ENCODE results near the gene LRRC3C.

LRRC3C gene

GRCh38 chr17:39979016-39979670 is 51.6 kb downstream of the LRRC3C start:
- Histone ChIP-seq H3K14ac (ENCODE audit: low read length) (no peak overlapping the region), H3K79me1 (ENCODE audit: low read depth, low read length) (peaks cover 5% of the 10 kb centered on the region), H3K18ac (ENCODE audit: low read length) (no peak overlapping the region), H3K36me3 (replicated peaks in 1 of 2; ENCODE audit: control insufficient read depth in 2 of 2, insufficient read depth in 2 of 2, low read length in 2 of 2) (peaks cover under 1 to 9% of the 10 kb centered on the region in 2 donors), H2AK5ac (ENCODE audit: low read depth, low read length) (no peak overlapping the region), H2BK5ac (ENCODE audit: low read length) (no peak overlapping the region), H2BK12ac (ENCODE audit: low read length) (no peak overlapping the region), H3K9ac (ENCODE audit: low read depth, low read length, poor library complexity) (no peak overlapping the region), H3K4me2 (ENCODE audit: insufficient read depth, low read length, poor library complexity, severe bottlenecking) (no peak overlapping the region), H2AFZ (ENCODE audit: low read length) (peak overlapping the region; percentile 94), H3K9me3 (replicated peaks in 1 of 2; ENCODE audit: control insufficient read depth in 2 of 2, insufficient read depth in 1 of 2, low read depth in 1 of 2, low read length in 2 of 2) (no peaks in the 10 kb centered on the region), H3K27me3 (ENCODE audit: control insufficient read depth in 3 of 3, insufficient read depth in 3 of 3, low read depth in 1 of 3, low read length in 3 of 3) (peaks cover 0 to 46% (median 0%) of the 10 kb centered on the region in 3 experiments), H2BK120ac (ENCODE audit: low read depth, low read length) (no peak overlapping the region), H4K91ac (ENCODE audit: low read depth, low read length, poor library complexity) (no peak overlapping the region), H3K23ac (ENCODE audit: low read depth, low read length, poor library complexity) (no peak overlapping the region), H4K8ac (ENCODE audit: low read depth, low read length) (no peak overlapping the region), H3K27ac (replicated peaks; ENCODE audit: low read length) (no peak overlapping the region), H3K4ac (ENCODE audit: low read length) (no peak overlapping the region), H3K4me3 (ENCODE audit: low read length in 2 of 2) (peak overlapping the region in 1 of 2 donors; percentile 94), H3K4me1 (ENCODE audit: control insufficient read depth in 2 of 2, insufficient read depth in 1 of 2, low read depth in 1 of 2, low read length in 2 of 2) (peaks cover 6 to 11% of the 10 kb centered on the region in 2 donors), H2BK15ac (ENCODE audit: low read length) (no peak overlapping the region)
- DNase-seq (ENCODE audit: low spot score), result no peak
- no CpG with 5 or more reads among the region's 5 CpGs for WGBS, 2 donors (ENCODE audit: extremely low coverage in 2 of 2, insufficient read length in 2 of 2, insufficient replicate concordance in 1 of 2)

- Histone ChIP-seq H3K4me3 (ENCODE audit: low read length in 2 of 2) (peak overlapping the region; percentile 75 to 94), H4K8ac (ENCODE audit: low read depth, low read length) (no peak overlapping the region), H3K36me3 (replicated peaks in 1 of 2; ENCODE audit: control insufficient read depth in 2 of 2, insufficient read depth in 2 of 2, low read length in 2 of 2) (peaks cover 8 to 16% of the 10 kb centered on the region in 2 donors), H4K91ac (ENCODE audit: low read depth, low read length, poor library complexity) (no peak overlapping the region), H2BK15ac (ENCODE audit: low read length) (no peak overlapping the region), H3K79me1 (ENCODE audit: low read depth, low read length) (peaks cover 5% of the 10 kb centered on the region), H3K18ac (ENCODE audit: low read length) (peak overlapping the region; percentile 54), H3K4me2 (ENCODE audit: insufficient read depth, low read length, poor library complexity, severe bottlenecking) (peak overlapping the region; percentile 89), H3K9me3 (replicated peaks in 1 of 2; ENCODE audit: control insufficient read depth in 2 of 2, insufficient read depth in 1 of 2, low read depth in 1 of 2, low read length in 2 of 2) (no peaks in the 10 kb centered on the region), H2BK5ac (ENCODE audit: low read length) (no peak overlapping the region), H3K4ac (ENCODE audit: low read length) (no peak overlapping the region), H3K27ac (replicated peaks; ENCODE audit: low read length) (no peak overlapping the region), H2BK12ac (ENCODE audit: low read length) (no peak overlapping the region), H2BK120ac (ENCODE audit: low read depth, low read length) (no peak overlapping the region), H3K27me3 (ENCODE audit: control insufficient read depth in 3 of 3, insufficient read depth in 3 of 3, low read depth in 1 of 3, low read length in 3 of 3) (peaks cover 0 to 38% (median 0%) of the 10 kb centered on the region in 3 experiments), H3K4me1 (ENCODE audit: control insufficient read depth in 2 of 2, insufficient read depth in 1 of 2, low read depth in 1 of 2, low read length in 2 of 2) (peaks cover 6 to 11% of the 10 kb centered on the region in 2 donors), H2AK5ac (ENCODE audit: low read depth, low read length) (no peak overlapping the region), H3K14ac (ENCODE audit: low read length) (no peak overlapping the region), H3K23ac (ENCODE audit: low read depth, low read length, poor library complexity) (no peak overlapping the region), H3K9ac (ENCODE audit: low read depth, low read length, poor library complexity) (peak overlapping the region; percentile 56), H2AFZ (ENCODE audit: low read length) (peak overlapping the region; percentile 94)
- no peak for DNase-seq (ENCODE audit: low spot score)
- WGBS, 2 donors (ENCODE audit: extremely low coverage in 2 of 2, insufficient read length in 2 of 2, insufficient replicate concordance in 1 of 2), result no CpG with 5 or more reads among the region's 10 CpGs
Measured at GRCh38 chr17:39979893-39980350, 52.4 kb downstream of the LRRC3C start.

GRCh38 chr17:39980351-39981206 is 53.0 kb downstream of the LRRC3C start, which contains the start of gene PSMD3:
Gene PSMD3, plus strand, starts transcription at chr17:39980807. Its CDS starts 164 bp downstream, at chr17:39980971.
- H3K9me3 ChIP-seq (replicated peaks in 1 of 2; ENCODE audit: control insufficient read depth in 2 of 2, insufficient read depth in 1 of 2, low read depth in 1 of 2, low read length in 2 of 2), result no peaks in the 10 kb centered on the region
- peak within 1 kb of the TSS; percentile 89 for H2BK5ac ChIP-seq (ENCODE audit: low read length)
- H2AFZ ChIP-seq (ENCODE audit: low read length), result peak within 1 kb of the TSS; percentile 94
- H3K4me2 ChIP-seq (ENCODE audit: insufficient read depth, low read length, poor library complexity, severe bottlenecking), result peak within 1 kb of the TSS; percentile 89
- H2BK120ac ChIP-seq (ENCODE audit: low read depth, low read length), result peak within 1 kb of the TSS; percentile 89
- peaks cover 5% of the 10 kb centered on the region for H3K79me1 ChIP-seq (ENCODE audit: low read depth, low read length)
- H3K27ac ChIP-seq (replicated peaks; ENCODE audit: low read length), result peak within 1 kb of the TSS; percentile 55
- no CpG with 5 or more reads among the region's 84 CpGs for WGBS, 2 donors (ENCODE audit: extremely low coverage in 2 of 2, insufficient read length in 2 of 2, insufficient replicate concordance in 1 of 2)
- H3K23ac ChIP-seq (ENCODE audit: low read depth, low read length, poor library complexity), result peak within 1 kb of the TSS; percentile 90
- H3K14ac ChIP-seq (ENCODE audit: low read length), result peak within 1 kb of the TSS; percentile 99
- peak within 1 kb of the TSS; percentile 92 for H2AK5ac ChIP-seq (ENCODE audit: low read depth, low read length)
- peak within 1 kb of the TSS; percentile 59 for H3K4ac ChIP-seq (ENCODE audit: low read length)
- H2BK15ac ChIP-seq (ENCODE audit: low read length), result peak within 1 kb of the TSS; percentile 70
- peaks cover 6 to 11% of the 10 kb centered on the region in 2 donors for H3K4me1 ChIP-seq (ENCODE audit: control insufficient read depth in 2 of 2, insufficient read depth in 1 of 2, low read depth in 1 of 2, low read length in 2 of 2)
- H3K4me3 ChIP-seq (ENCODE audit: low read length in 2 of 2), result peak within 1 kb of the TSS; percentile 94 to 95
- DNase-seq (ENCODE audit: low spot score), result peak; percentile 100
- H3K18ac ChIP-seq (ENCODE audit: low read length), result peak within 1 kb of the TSS; percentile 98
- peak within 1 kb of the TSS; percentile 85 for H2BK12ac ChIP-seq (ENCODE audit: low read length)
- peak within 1 kb of the TSS; percentile 26 for H4K8ac ChIP-seq (ENCODE audit: low read depth, low read length)
- no peak within 1 kb of the TSS for H4K91ac ChIP-seq (ENCODE audit: low read depth, low read length, poor library complexity)
- peak within 1 kb of the TSS; percentile 97 for H3K9ac ChIP-seq (ENCODE audit: low read depth, low read length, poor library complexity)
- H3K36me3 ChIP-seq (replicated peaks in 1 of 2; ENCODE audit: control insufficient read depth in 2 of 2, insufficient read depth in 2 of 2, low read length in 2 of 2), result peaks cover 14 to 23% of the 10 kb centered on the region in 2 donors
- H3K27me3 ChIP-seq (ENCODE audit: control insufficient read depth in 3 of 3, insufficient read depth in 3 of 3, low read depth in 1 of 3, low read length in 3 of 3), result peaks cover 0 to 33% (median 0%) of the 10 kb centered on the region in 3 experiments

Measured in neuronal stem cell (in vitro differentiated cells).